Spleen (tissue), 7 donors: ENCODE data around the gene CRYBG1.

Experiments
- POLR2A ChIP-seq, 3 donors: fragments of 450-650 bp; IDR thresholded peaks; one replicate each; pipeline ENCODE4 v1.5.1; 2017; ENCODE audit warnings: antibody characterized with exemption in 3 of 3, mild to moderate bottlenecking in 1 of 3
- POLR2AphosphoS5 ChIP-seq, 3 donors: sonication (generic); formaldehyde crosslinking; IDR thresholded peaks; one replicate each; pipeline ENCODE4 v1.5.1; 2017; ENCODE audit warnings: antibody characterized with exemption in 3 of 3
- TF ChIP-seq, protein P1 (sequence below), 11 experiments: fragments of 200-600 bp in 7 of 11; fragments of 450-650 bp in 4 of 11; sonication (generic) in 4 of 11; IDR thresholded peaks in 8 of 11; conservative IDR thresholded peaks in 3 of 11; 1 replicate in 7 of 11; 2 replicates in 4 of 11; pipeline versions ENCODE4 v1.4.0 to v1.8.0; 2016 to 2021; ENCODE audit warnings: antibody characterized with exemption in 11 of 11, inconsistent platforms in 4 of 11, mild to moderate bottlenecking in 1 of 11
- donor health status: DM: no; HTN: no; CAD: no; lungs with moderate emphysema.
- donor health status: DM: no; HTN: no; CAD: no.
- donor health status: DM: no; HTN: no; CAD: no.

DNA sequence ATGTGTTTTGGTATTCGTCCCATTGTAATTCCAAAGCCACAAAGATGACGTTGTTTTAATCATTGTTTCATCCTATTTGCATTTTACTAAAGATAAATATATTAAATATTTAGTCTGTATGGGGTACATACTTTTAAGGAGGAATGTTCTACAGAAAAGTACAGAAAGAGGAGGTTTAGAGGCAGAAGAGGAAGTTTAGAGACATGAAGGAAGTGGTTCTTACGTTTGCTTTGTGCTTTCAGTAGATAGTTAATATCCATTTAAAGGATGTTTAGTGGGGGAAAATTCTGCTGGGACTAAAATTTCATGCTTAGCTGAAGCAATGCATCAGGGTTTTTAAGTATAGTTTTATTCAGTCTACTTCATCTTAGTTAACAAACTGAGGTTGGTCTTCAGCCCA lies 116.6 kb downstream of the CRYBG1 start:
- TF ChIP-seq, protein P1, sequence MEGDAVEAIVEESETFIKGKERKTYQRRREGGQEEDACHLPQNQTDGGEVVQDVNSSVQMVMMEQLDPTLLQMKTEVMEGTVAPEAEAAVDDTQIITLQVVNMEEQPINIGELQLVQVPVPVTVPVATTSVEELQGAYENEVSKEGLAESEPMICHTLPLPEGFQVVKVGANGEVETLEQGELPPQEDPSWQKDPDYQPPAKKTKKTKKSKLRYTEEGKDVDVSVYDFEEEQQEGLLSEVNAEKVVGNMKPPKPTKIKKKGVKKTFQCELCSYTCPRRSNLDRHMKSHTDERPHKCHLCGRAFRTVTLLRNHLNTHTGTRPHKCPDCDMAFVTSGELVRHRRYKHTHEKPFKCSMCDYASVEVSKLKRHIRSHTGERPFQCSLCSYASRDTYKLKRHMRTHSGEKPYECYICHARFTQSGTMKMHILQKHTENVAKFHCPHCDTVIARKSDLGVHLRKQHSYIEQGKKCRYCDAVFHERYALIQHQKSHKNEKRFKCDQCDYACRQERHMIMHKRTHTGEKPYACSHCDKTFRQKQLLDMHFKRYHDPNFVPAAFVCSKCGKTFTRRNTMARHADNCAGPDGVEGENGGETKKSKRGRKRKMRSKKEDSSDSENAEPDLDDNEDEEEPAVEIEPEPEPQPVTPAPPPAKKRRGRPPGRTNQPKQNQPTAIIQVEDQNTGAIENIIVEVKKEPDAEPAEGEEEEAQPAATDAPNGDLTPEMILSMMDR (IDR thresholded peaks at IDR 0.05 in 8 of 11, conservative IDR thresholded peaks at IDR 0.05 in 3 of 11) = no peak
- TF ChIP-seq POLR2A (IDR thresholded peaks at IDR 0.05) = no peak
- TF ChIP-seq POLR2AphosphoS5 (IDR thresholded peaks at IDR 0.05) = no peak
